GM23248 (cell line): Measurements from ENCODE around the gene TFEB. TPM values are rescaled to one million over a fixed set of nuclear protein-coding genes. Genes with fewer than 3 reads are reported as not detected.

Experiments
- DNase-seq: peaks from one replicate; pipeline ENCODE4 v3.0.0-alpha.2; 2015
- H2AFZ ChIP-seq: fragments of 200-600 bp; sonication (generic); 2 replicates; pipeline ENCODE4 v1.6.1; 2016; ENCODE audit warnings: antibody characterized with exemption
- H3F3A ChIP-seq: fragments of 200-600 bp; sonication (generic); 2 replicates; pipeline ENCODE4 v1.6.1; 2016; ENCODE audit warnings: mild to moderate bottlenecking, antibody characterized with exemption, mixed run types; ENCODE audit not compliant: insufficient read depth
- H3K27ac ChIP-seq: fragments of 200-600 bp; sonication (generic); 2 replicates; pipeline ENCODE4 v1.5.1; 2016; ENCODE audit warnings: mild to moderate bottlenecking
- H3K27me3 ChIP-seq: fragments of 200-600 bp; sonication (generic); replicated peaks from 2 replicates; pipeline ENCODE4 v1.6.1; 2016; ENCODE audit warnings: mild to moderate bottlenecking; ENCODE audit not compliant: insufficient read depth
- H3K36me3 ChIP-seq: fragments of 200-600 bp; sonication (generic); 2 replicates; pipeline ENCODE4 v1.6.1; 2016; ENCODE audit warnings: low read depth, mild to moderate bottlenecking
- H3K4me1 ChIP-seq: fragments of 200-600 bp; sonication (generic); 2 replicates; pipeline ENCODE4 v1.6.1; 2016; ENCODE audit warnings: mild to moderate bottlenecking; ENCODE audit not compliant: insufficient read depth
- H3K4me2 ChIP-seq: fragments of 200-600 bp; sonication (generic); one replicate; pipeline ENCODE4 v1.6.1; 2016; ENCODE audit warnings: mild to moderate bottlenecking; ENCODE audit not compliant: unreplicated experiment
- H3K4me3 ChIP-seq: fragments of 200-600 bp; sonication (generic); 2 replicates; pipeline ENCODE4 v1.5.1; 2016; ENCODE audit warnings: mild to moderate bottlenecking
- H3K79me2 ChIP-seq: fragments of 200-600 bp; sonication (generic); 2 replicates; pipeline ENCODE4 v1.6.1; 2016; ENCODE audit warnings: mild to moderate bottlenecking; ENCODE audit not compliant: insufficient read depth
- H3K9ac ChIP-seq: fragments of 200-600 bp; sonication (generic); 2 replicates; pipeline ENCODE4 v1.6.1; 2016; ENCODE audit warnings: mild to moderate bottlenecking
- H3K9me2 ChIP-seq: fragments of 200-600 bp; sonication (generic); 2 replicates; pipeline ENCODE4 v1.6.1; 2016; ENCODE audit warnings: mixed run types, mild to moderate bottlenecking, moderate library complexity; ENCODE audit not compliant: insufficient read depth
- H3K9me3 ChIP-seq: fragments of 200-600 bp; sonication (generic); one replicate; pipeline ENCODE4 v1.6.1; 2017; ENCODE audit warnings: low read depth
- H4K20me1 ChIP-seq: fragments of 200-600 bp; sonication (generic); 2 replicates; pipeline ENCODE4 v1.6.0; 2016; ENCODE audit not compliant: insufficient read depth
- EZH2 ChIP-seq: fragments of 200-600 bp; sonication (generic); IDR thresholded peaks from 2 replicates; pipeline ENCODE4 v1.6.1; 2018; ENCODE audit warnings: antibody characterized with exemption, mild to moderate bottlenecking; ENCODE audit not compliant: insufficient read depth, poor library complexity, severe bottlenecking
- EZH2phosphoT487 ChIP-seq: fragments of 200-600 bp; sonication (generic); IDR thresholded peaks from 2 replicates; pipeline ENCODE4 v1.6.1; 2018; ENCODE audit warnings: antibody characterized with exemption, moderate library complexity, mild to moderate bottlenecking, low read depth; ENCODE audit not compliant: insufficient read depth
- WGBS, 2 experiments: methylation state at CpG; one replicate each; pipeline ENCODE4 v1.1.6; 2015 to 2017; ENCODE audit warnings: low lambda C conversion rate in 2 of 2, low coverage in 1 of 2; ENCODE audit errors: missing lambda C conversion rate in 2 of 2; 5-methylcytosine and 5-hydroxymethylcytosine counted together
- in situ Hi-C: fragments of 300-500 bp; cut with MboI; formaldehyde crosslinking; loops from 2 replicates; pipeline ENCODE4 v1.15.0; 2020
- polyA plus RNA-seq: library from polyadenylated mRNA; unstranded; fragments of >200 nt; fragmentation: Nextera tagmentation; extraction: Ambion mirVana; gene quantifications from 2 replicates; pipeline ENCODE4 v1.2.1, GENCODE V29; 2016
- total RNA-seq: library from RNA; depleted of rRNA; stranded (reverse); fragments of >200 nt; shearing (Covaris generic); gene quantifications from 2 replicates; pipeline ENCODE4 v1.2.3, GENCODE V29; 2014

TFEB gene
- total and polyA plus RNA-seq, 2 experiments from 2014 or later, result 5.5 to 5.7 TPM

GRCh38 chr6:41683523-41684310 is 51.7 kb downstream of the TFEB start:
- no peak overlapping the region for H3K27ac ChIP-seq
- no peaks in the 10 kb centered on the region for H3K9me3 ChIP-seq
- peak; percentile 91 for DNase-seq
- peak overlapping the region; percentile 60 for H3K4me3 ChIP-seq
- H3K79me2 ChIP-seq, result no peaks in the 10 kb centered on the region
- H2AFZ ChIP-seq, result peak overlapping the region; percentile 87
- H3K36me3 ChIP-seq, result no peaks in the 10 kb centered on the region
- H3F3A ChIP-seq, result no peaks in the 10 kb centered on the region
- H3K4me2 ChIP-seq, result peak overlapping the region; percentile 61
- no peaks in the 10 kb centered on the region for H4K20me1 ChIP-seq
- no peaks in the 10 kb centered on the region for H3K9me2 ChIP-seq
- WGBS, 2 experiments, result 7 to 8% methylated on average over 31 to 33 of the region's 38 CpGs
- no peaks in the 10 kb centered on the region for H3K27me3 ChIP-seq
- TF ChIP-seq EZH2, result no peak
- in situ Hi-C loops, result no loop called here
- H3K4me1 ChIP-seq, result no peaks in the 10 kb centered on the region
- peak overlapping the region; percentile 83 for H3K9ac ChIP-seq

GRCh38 chr6:41683273-41683522 is 52.2 kb downstream of the TFEB start:
- 1 to 4% methylated on average over 18 of the region's 18 CpGs for WGBS, 2 experiments
- in situ Hi-C loops, result no loop called here
- Histone ChIP-seq H3F3A (no peaks in the 10 kb centered on the region), H3K79me2 (no peaks in the 10 kb centered on the region), H3K9me2 (no peaks in the 10 kb centered on the region), H3K9ac (peak overlapping the region; percentile 83), H3K36me3 (no peaks in the 10 kb centered on the region), H3K4me1 (no peaks in the 10 kb centered on the region), H2AFZ (peak overlapping the region; percentile 87), H3K27me3 (no peaks in the 10 kb centered on the region), H3K27ac (no peak overlapping the region), H3K4me2 (peak overlapping the region; percentile 61), H4K20me1 (no peaks in the 10 kb centered on the region), H3K9me3 (no peaks in the 10 kb centered on the region), H3K4me3 (peak overlapping the region; percentile 60)
- TF ChIP-seq EZH2phosphoT487, result no peak
- no peak for DNase-seq

GRCh38 chr6:41682497-41683272 is 52.7 kb downstream of the TFEB start:
- Histone ChIP-seq H3K79me2 (no peaks in the 10 kb centered on the region), H3K27ac (no peak overlapping the region), H3K9me2 (no peaks in the 10 kb centered on the region), H3K27me3 (no peaks in the 10 kb centered on the region), H3K36me3 (no peaks in the 10 kb centered on the region), H3K9ac (peak overlapping the region; percentile 83), H3K4me1 (no peaks in the 10 kb centered on the region), H3F3A (no peaks in the 10 kb centered on the region), H2AFZ (peak overlapping the region; percentile 87), H4K20me1 (no peaks in the 10 kb centered on the region), H3K9me3 (no peaks in the 10 kb centered on the region), H3K4me2 (peak overlapping the region; percentile 61), H3K4me3 (peak overlapping the region; percentile 60)
- in situ Hi-C loops, result no loop called here
- peak; percentile 53 for DNase-seq
- no peak for TF ChIP-seq EZH2
- no peak for TF ChIP-seq EZH2phosphoT487
- WGBS, 2 experiments, result 36 to 37% methylated on average over 29 to 31 of the region's 31 CpGs

GRCh38 chr6:41682056-41682477 is 53.3 kb downstream of the TFEB start:
- in situ Hi-C loops, result no loop called here
- no peaks in the 10 kb centered on the region for H3K9me3 ChIP-seq
- no peaks in the 10 kb centered on the region for H4K20me1 ChIP-seq
- no peaks in the 10 kb centered on the region for H3K4me1 ChIP-seq
- H2AFZ ChIP-seq, result peak overlapping the region; percentile 64; the same call in 1 of the 2 replicates
- no peaks in the 10 kb centered on the region for H3K36me3 ChIP-seq
- no peak for TF ChIP-seq EZH2phosphoT487
- TF ChIP-seq EZH2, result no peak
- H3K9me2 ChIP-seq, result no peaks in the 10 kb centered on the region
- peak; percentile 94 for DNase-seq
- no peaks in the 10 kb centered on the region for H3F3A ChIP-seq
- H3K79me2 ChIP-seq, result no peaks in the 10 kb centered on the region
- H3K4me2 ChIP-seq, result no peak overlapping the region
- no peak overlapping the region for H3K4me3 ChIP-seq
- no peak overlapping the region for H3K9ac ChIP-seq
- H3K27ac ChIP-seq, result no peak overlapping the region
- WGBS, 2 experiments, result 6 to 8% methylated on average over 9 of the region's 9 CpGs
- no peaks in the 10 kb centered on the region for H3K27me3 ChIP-seq
